SK-N-MC (cell line): ENCODE results near the gene DHX30.

Source experiments
- EZH2 ChIP-seq: fragments of 200-600 bp; sonication (generic); IDR thresholded peaks from one replicate; pipeline ENCODE4 v1.6.1; 2017; ENCODE audit warnings: antibody characterized with exemption
- POLR2AphosphoS5 ChIP-seq: IDR thresholded peaks from 2 replicates; pipeline ENCODE4 v1.6.1; 2012; ENCODE audit warnings: mild to moderate bottlenecking, low read depth, low read length, borderline replicate concordance

DNA sequence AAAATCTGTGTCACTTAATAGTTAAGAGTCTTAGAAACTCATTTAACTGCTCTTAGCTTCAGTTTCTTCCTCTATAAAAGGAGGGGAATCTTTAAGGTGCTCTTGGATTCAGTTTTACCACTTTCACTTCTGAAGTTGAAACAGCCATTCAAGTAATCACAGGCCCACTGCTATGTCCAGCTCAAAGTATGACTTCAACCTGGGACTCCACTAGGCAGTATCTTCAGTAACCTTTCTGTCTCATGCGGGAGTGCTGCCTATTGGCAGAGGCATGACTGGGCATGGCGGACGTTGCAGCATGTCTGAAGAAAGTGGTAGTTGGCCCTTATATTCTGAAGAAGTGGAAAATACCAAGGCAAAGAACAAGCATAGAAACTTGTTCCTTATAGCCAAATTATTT, 92.3 kb downstream of the DHX30 start:
- TF ChIP-seq POLR2AphosphoS5 (no peak), EZH2 (no peak)
